Muscle layer of colon (tissue), 2 donors: ENCODE results near the gene NOC4L.
"Not testable (repeated sequence)": the region's sequence is repeated elsewhere in the genome, so short reads cannot be mapped to it uniquely, and the experiment has no call there.

Experiments
- H3K27ac ChIP-seq: one replicate; pipeline ENCODE4 v1.7.0; 2013; ENCODE audit warnings: low read depth, mild to moderate bottlenecking, low read length, moderate library complexity
- H3K27me3 ChIP-seq, 2 donors: one replicate each; pipeline ENCODE4 v1.7.0; 2013; ENCODE audit warnings: low read length in 2 of 2, mild to moderate bottlenecking in 2 of 2; ENCODE audit not compliant: insufficient read depth in 2 of 2, control insufficient read depth in 1 of 2
- H3K36me3 ChIP-seq: one replicate; pipeline ENCODE4 v1.7.0; 2013; ENCODE audit warnings: mild to moderate bottlenecking, low read length; ENCODE audit not compliant: insufficient read depth
- H3K4me1 ChIP-seq: one replicate; pipeline ENCODE4 v1.7.0; 2013; ENCODE audit warnings: mild to moderate bottlenecking, low read length; ENCODE audit not compliant: insufficient read depth
- H3K4me3 ChIP-seq, 2 donors: one replicate each; pipeline ENCODE4 v1.7.0; 2013; ENCODE audit warnings: low read length in 2 of 2, low read depth in 1 of 2, mild to moderate bottlenecking in 1 of 2, moderate library complexity in 1 of 2
- H3K9ac ChIP-seq: one replicate; pipeline ENCODE4 v1.7.0; 2013; ENCODE audit warnings: low read length
- H3K9me3 ChIP-seq: one replicate; pipeline ENCODE4 v1.7.0; 2013; ENCODE audit warnings: mild to moderate bottlenecking, low read length
- donor health status: abdominal sarcoma.
- donor health status: Adenocarcinoma of cecum.

Gene NOC4L

DNA sequence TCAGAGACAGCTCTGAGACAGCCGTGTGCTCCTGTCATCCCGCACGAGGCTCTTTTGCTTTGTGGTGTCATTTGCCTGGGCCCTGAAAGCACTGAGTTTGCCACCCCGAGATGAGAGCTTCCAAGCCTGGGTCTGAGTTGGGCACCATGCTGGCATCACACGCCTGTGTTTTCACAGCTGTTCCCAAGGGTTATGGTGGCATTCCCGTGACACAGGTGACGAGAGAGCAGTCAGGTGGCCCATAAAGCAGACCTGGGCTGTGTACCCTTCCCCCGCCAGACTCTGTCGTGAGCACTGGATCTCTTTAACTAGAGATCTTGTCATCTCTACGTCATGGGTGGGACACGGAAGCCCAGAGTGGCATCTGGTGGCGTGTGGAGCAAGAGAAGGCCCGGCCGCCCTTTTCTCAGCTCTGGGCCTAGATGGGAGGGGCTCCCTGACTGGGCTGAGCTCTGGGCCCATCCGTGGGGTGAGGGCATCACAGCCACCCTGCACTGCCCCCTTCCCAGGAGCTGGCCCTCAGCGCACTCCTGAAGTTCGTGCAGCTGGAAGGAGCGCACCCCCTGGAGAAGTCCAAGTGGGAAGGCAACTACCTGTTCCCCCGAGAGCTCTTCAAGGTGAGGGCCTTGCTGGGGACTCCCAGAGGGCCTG is 2.6 kb downstream of the NOC4L start:
- H3K9me3 ChIP-seq = no peaks in the 10 kb centered on the region
- H3K27ac ChIP-seq = no peak overlapping the region
- peaks cover 21% of the 10 kb centered on the region for H3K4me1 ChIP-seq
- H3K36me3 ChIP-seq = peaks cover 9% of the 10 kb centered on the region
- H3K4me3 ChIP-seq = no peak overlapping the region
- no peak overlapping the region for H3K9ac ChIP-seq
- H3K27me3 ChIP-seq = no peaks in the 10 kb centered on the region

DNA sequence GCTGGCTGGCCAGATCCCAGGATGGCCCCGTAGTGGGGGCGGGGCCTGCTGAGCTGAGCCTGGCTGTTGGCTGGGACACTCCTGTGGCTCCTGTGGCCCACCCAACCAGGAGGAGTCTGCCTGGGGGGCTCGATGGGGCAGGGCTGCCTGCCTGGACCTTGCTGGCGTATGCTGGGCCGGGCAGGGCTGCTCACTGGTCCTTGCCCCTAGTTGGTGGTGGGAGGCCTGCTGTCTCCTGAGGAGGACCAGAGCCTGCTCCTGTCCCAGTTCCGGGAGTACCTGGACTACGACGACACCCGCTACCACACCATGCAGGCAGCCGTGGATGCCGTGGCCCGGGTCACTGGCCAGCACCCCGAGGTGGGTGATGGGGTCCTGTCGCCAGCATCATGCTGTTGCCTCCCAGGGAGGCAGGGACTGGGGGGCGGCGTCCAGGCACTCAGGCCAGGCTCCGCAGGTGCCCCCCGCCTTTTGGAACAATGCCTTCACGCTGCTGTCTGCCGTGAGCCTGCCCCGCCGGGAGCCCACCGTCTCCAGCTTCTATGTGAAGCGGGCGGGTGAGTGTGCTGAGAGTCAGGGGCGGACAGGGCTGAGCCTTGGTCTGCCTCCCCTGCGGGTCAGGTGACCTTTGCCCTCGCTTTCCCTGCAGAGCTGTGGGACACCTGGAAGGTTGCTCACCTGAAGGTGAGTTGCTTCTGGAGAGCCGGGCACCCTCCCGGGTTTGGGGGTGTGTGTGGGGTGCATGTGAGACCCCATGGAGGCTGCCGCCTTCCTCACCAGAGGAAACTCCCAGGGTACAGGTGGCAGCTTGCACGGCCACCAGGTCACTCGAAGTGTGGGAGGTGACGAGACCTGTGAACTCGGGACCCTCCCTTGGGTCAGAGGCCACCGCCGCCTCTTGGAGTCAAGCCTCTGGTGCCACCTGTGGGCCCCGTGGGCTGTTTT is 3.4 kb downstream of the NOC4L start:
- H3K27me3 ChIP-seq = no peaks in the 10 kb centered on the region
- H3K9ac ChIP-seq = no peak overlapping the region
- H3K36me3 ChIP-seq = peaks cover 5% of the 10 kb centered on the region
- H3K4me3 ChIP-seq = no peak overlapping the region
- peaks cover 17% of the 10 kb centered on the region for H3K4me1 ChIP-seq
- no peaks in the 10 kb centered on the region for H3K9me3 ChIP-seq
- H3K27ac ChIP-seq = no peak overlapping the region

DNA sequence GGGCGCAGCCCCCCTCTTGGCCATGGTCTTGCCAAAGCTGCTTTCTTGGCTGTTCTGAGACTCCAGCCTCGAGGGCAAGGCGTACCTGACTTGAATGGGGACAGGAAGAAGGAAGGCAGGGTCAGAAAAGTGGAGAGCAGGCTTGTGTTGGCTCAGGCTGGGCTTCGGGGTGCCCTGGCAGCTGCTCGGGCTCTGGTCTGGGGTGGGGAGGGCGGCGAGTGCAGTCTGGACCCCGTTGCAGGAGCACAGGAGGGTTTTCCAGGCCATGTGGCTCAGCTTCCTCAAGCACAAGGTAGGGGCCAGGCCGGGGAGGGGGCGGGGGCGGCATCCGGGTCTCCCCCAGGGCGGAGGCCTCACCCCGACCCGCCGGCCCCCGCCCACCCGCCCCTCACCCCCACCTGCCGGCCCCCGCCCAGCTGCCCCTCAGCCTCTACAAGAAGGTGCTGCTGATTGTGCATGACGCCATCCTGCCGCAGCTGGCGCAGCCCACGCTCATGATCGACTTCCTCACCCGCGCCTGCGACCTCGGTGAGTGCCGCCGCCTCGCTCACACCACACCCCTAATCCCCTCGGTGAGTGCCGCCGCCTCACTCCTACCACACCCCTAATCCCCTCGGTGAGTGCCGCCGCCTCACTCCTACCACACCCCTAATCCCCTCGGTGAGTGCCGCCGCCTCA is 4.2 kb downstream of the NOC4L start:
- Histone ChIP-seq H3K27ac (no peak overlapping the region), H3K27me3 (no peaks in the 10 kb centered on the region), H3K36me3 (peaks cover 5% of the 10 kb centered on the region), H3K9me3 (no peaks in the 10 kb centered on the region), H3K9ac (no peak overlapping the region), H3K4me3 (no peak overlapping the region), H3K4me1 (peaks cover 11% of the 10 kb centered on the region)

DNA sequence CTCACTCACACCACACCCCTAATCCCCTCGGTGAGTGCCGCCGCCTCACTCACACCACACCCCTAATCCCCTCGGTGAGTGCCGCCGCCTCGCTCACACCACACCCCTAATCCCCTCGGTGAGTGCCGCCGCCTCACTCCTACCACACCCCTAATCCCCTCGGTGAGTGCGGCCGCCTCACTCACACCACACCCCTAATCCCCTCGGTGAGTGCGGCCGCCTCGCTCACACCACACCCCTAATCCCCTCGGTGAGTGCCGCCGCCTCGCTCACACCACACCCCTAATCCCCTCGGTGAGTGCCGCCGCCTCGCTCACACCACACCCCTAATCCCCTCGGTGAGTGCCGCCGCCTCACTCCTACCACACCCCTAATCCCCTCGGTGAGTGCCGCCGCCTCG is 5.3 kb downstream of the NOC4L start:
- H3K9me3 ChIP-seq, H3K36me3 ChIP-seq, H3K27me3 ChIP-seq, H3K9ac ChIP-seq, H3K4me3 ChIP-seq, H3K27ac ChIP-seq: not testable (repeated sequence)
- peaks cover 11% of the 10 kb centered on the region for H3K4me1 ChIP-seq

DNA sequence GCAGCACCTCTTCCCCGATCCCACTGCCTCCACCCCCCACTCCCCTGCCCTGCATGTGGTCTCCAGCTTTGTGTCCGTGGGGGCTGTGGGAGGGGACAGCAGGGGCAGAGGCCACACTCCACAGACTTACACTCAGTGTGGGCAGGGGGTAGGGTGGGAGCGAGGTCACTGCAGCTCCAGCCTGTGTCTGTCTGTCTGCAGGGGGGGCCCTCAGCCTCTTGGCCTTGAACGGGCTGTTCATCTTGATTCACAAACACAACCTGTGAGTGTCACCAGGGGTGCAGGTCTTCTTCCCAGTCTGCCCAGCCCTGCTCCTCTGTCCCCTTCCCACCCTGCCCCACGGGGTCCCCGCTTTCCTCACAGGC is 6.5 kb downstream of the NOC4L start:
- Histone ChIP-seq H3K36me3 (peaks cover 5% of the 10 kb centered on the region), H3K27ac (no peak overlapping the region), H3K4me3 (no peak overlapping the region)

DNA sequence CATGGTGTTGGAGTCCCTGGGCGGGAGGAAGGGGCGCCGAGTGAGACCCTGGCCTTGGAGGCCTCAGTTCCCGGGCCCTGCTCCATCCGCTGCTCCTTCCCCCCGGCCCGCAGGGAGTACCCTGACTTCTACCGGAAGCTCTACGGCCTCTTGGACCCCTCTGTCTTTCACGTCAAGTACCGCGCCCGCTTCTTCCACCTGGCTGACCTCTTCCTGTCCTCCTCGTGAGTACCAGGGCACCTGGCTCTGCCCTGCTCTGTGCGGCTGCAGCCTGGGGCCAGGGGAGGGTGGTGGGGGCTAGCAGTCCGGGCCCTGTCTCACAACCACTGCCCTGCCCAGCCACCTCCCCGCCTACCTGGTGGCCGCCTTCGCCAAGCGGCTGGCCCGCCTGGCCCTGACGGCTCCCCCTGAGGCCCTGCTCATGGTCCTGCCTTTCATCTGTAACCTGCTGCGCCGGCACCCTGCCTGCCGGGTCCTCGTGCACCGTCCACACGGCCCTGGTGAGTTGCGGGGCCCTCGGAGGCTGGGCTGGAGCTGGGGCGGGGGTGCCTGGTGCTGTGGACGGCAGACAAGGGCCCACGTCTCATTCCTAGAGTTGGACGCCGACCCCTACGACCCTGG is 7.0 kb downstream of the NOC4L start:
- Histone ChIP-seq H3K36me3 (peaks cover 6% of the 10 kb centered on the region), H3K27ac (no peak overlapping the region), H3K9ac (no peak overlapping the region), H3K4me3 (no peak overlapping the region), H3K4me1 (no peaks in the 10 kb centered on the region), H3K9me3 (no peaks in the 10 kb centered on the region), H3K27me3 (no peaks in the 10 kb centered on the region)

More for the DNA sequence above, 6.5 kb downstream of the NOC4L start:
- Histone ChIP-seq H3K9me3 (no peaks in the 10 kb centered on the region), H3K27me3 (no peaks in the 10 kb centered on the region), H3K4me1 (peaks cover under 1% of the 10 kb centered on the region), H3K9ac (no peak overlapping the region)

DNA sequence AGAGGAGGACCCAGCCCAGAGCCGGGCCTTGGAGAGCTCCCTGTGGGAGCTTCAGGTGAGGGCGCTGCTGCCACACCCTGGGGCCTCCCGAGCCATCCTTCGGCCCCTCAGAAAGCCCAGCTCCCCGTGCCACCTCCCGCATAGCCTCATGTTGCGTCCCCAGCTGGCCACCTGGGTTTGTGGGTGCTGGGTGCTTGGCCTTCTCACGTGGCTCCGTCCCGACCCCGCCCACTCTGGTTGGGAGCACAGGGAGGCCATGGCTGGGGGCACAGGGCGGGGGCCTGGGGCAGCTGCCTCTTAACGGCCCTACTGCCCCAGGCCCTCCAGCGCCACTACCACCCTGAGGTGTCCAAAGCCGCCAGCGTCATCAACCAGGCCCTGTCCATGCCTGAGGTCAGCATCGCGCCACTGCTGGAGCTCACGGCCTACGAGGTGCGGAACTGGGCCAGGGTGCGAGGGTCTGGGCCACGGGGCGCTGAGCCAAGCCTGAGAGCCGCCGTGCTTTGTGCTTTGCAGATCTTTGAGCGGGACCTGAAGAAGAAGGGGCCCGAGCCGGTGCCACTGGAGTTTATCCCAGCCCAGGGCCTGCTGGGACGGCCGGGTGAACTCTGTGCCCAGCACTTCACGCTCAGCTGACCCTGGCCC is 7.6 kb downstream of the NOC4L start:
- Histone ChIP-seq H3K27me3 (no peaks in the 10 kb centered on the region), H3K4me1 (no peaks in the 10 kb centered on the region), H3K9me3 (no peaks in the 10 kb centered on the region), H3K27ac (no peak overlapping the region), H3K4me3 (no peak overlapping the region), H3K9ac (no peak overlapping the region), H3K36me3 (peaks cover 6% of the 10 kb centered on the region)

DNA sequence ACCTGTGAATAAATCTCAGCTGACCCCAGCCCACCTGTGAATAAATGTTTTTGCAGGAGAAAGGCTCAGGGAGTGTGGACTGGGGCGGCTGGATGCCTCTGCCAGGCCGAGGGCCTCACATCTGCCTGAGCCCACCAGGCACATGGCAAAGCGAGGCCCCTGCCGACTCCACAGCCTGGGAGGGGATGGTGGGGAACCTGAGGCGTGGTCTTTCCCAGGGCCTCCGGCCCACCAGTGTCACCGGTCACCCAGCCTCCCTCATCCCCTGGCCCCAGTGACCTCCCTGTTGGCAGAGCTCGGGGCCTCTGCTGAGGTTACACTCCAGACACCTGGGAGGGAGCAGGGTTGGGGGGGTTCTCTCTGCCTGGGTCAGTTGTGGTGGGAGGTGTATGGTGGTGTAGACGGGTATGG is 8.2 kb downstream of the NOC4L start:
- peaks cover 6% of the 10 kb centered on the region for H3K36me3 ChIP-seq
- no peaks in the 10 kb centered on the region for H3K4me1 ChIP-seq
- no peaks in the 10 kb centered on the region for H3K27me3 ChIP-seq
- H3K27ac ChIP-seq = no peak overlapping the region
- no peak overlapping the region for H3K4me3 ChIP-seq
- H3K9ac ChIP-seq = no peak overlapping the region
- H3K9me3 ChIP-seq = no peaks in the 10 kb centered on the region

DNA sequence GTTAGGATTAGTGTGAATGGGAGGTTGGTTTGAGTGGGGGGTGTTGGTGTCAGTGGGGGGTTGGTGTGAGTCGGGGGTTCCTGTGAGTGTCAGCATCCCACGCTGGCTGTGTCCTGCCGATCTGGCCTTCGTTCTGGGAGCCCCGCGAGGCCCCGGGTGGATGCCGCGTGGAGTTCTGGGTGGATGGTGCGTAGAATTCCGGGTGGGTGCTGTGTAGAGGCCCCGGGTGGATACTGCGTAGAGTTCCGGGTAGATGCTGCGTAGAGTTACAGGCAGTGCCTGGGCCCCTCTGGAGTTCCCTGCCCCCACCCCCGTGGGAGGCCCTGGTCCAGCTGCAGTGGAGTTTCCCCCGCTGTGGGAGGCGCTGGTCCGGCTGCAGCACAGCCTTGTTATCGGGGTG is 8.7 kb downstream of the NOC4L start:
- Histone ChIP-seq H3K4me1 (no peaks in the 10 kb centered on the region), H3K4me3 (no peak overlapping the region)

DNA sequence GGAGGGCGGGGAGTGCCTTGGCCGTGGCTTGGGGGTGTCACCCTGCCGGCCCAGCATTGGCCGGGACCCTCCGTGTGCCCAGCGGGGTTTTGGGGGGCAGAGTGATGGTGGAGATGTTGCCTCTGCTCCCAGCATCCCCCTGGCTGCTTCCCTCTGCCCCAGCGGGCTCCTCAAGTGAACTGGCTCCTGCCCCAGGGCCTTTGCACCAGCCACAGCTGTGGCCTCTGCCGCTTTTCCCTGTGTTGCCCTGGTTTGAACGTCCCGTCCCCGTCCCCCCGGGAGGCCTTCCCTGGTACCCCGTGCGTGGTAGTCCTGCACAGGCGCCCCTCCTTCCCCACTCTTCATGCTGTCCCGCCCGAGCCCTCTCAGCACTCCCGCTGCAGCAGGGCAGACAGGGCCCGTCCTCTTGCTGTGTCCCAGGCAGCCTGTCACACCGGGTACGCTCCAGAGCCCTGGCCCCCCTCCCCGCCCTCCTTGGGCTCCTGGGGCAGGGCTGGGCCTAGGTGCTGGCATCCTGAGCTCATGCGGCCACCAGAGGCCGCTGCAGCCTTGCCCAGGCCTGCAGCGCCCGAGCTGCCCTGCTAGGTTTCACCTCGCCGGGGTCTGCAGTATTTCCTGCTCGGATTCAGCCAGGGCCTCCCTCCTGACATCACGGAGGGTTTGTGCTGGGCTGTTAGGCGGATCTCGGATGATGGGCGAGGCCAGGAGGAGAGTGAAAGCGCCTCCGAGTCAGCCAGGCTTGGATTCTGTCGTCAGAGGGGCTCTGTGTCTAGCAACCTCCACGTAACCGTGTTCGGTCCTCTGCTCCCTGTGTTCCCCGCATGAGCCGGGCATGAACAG is 9.5 kb downstream of the NOC4L start:
- Histone ChIP-seq H3K9ac (peak overlapping the region; percentile 37), H3K36me3 (peaks cover 13% of the 10 kb centered on the region), H3K27ac (no peak overlapping the region), H3K4me1 (no peaks in the 10 kb centered on the region), H3K27me3 (no peaks in the 10 kb centered on the region), H3K4me3 (peak overlapping the region; percentile 17 to 57), H3K9me3 (no peaks in the 10 kb centered on the region)

More for the DNA sequence above, 8.7 kb downstream of the NOC4L start:
- H3K9me3 ChIP-seq = no peaks in the 10 kb centered on the region
- H3K27ac ChIP-seq = no peak overlapping the region
- no peaks in the 10 kb centered on the region for H3K27me3 ChIP-seq
- H3K36me3 ChIP-seq = peaks cover 10% of the 10 kb centered on the region
- H3K9ac ChIP-seq = no peak overlapping the region
